HG03060 (cell line): ENCODE measurements around the gene KRT25.

ENCODE experiments used
- ATAC-seq: cut with Tn5 transposase; IDR thresholded peaks from one replicate; pipeline ENCODE4 v1.9.1; 2021; ENCODE audit warnings: low read depth, moderate number of reproducible peaks; ENCODE audit not compliant: unreplicated experiment

The KRT25 gene

GRCh38 chr17:40699371-40699770, 55.8 kb downstream of the KRT25 start:
- no peak for ATAC-seq
